IPS-15b (cell line): Measurements from ENCODE around the gene NRXN3.

Experiments
- H3K27me3 ChIP-seq: one replicate; pipeline ENCODE4 v1.6.1; 2013; ENCODE audit warnings: low read length; ENCODE audit not compliant: control insufficient read depth, insufficient read depth
- H3K36me3 ChIP-seq: one replicate; pipeline ENCODE4 v1.6.1; 2013; ENCODE audit warnings: low read length; ENCODE audit not compliant: control insufficient read depth, insufficient read depth
- H3K4me1 ChIP-seq: one replicate; pipeline ENCODE4 v1.6.1; 2013; ENCODE audit warnings: mild to moderate bottlenecking, low read length; ENCODE audit not compliant: control insufficient read depth, insufficient read depth
- H3K4me3 ChIP-seq: one replicate; pipeline ENCODE4 v1.5.1; 2013; ENCODE audit warnings: low read depth, low read length
- H3K9ac ChIP-seq: one replicate; pipeline ENCODE4 v1.6.1; 2013; ENCODE audit warnings: low read depth, mild to moderate bottlenecking, low read length
- H3K9me3 ChIP-seq: one replicate; pipeline ENCODE4 v1.6.1; 2013; ENCODE audit warnings: mild to moderate bottlenecking, low read length; ENCODE audit not compliant: control insufficient read depth, insufficient read depth

The NRXN3 gene

GRCh38 chr14:78170203-78170602 is at the start of gene NRXN3:
NRXN3 (plus strand) TSS chr14:78170373; CDS start chr14:78243094, 72,721 bp downstream.
- Histone ChIP-seq H3K9me3 (no peaks in the 10 kb centered on the region), H3K36me3 (no peaks in the 10 kb centered on the region), H3K4me3 (peak within 1 kb of the TSS; percentile 47), H3K4me1 (peaks cover 2% of the 10 kb centered on the region), H3K9ac (peak within 1 kb of the TSS; percentile 38), H3K27me3 (no peaks in the 10 kb centered on the region)

- Histone ChIP-seq H3K36me3 (no peaks in the 10 kb centered on the region), H3K4me3 (no peak overlapping the region), H3K4me1 (peaks cover 2% of the 10 kb centered on the region), H3K27me3 (no peaks in the 10 kb centered on the region), H3K9me3 (no peaks in the 10 kb centered on the region), H3K9ac (no peak overlapping the region)
These were observed 47.7 kb upstream of the NRXN3 start for GRCh38 chr14:78122436-78122835.

- Histone ChIP-seq H3K4me3 (no peak overlapping the region), H3K9me3 (no peaks in the 10 kb centered on the region), H3K9ac (no peak overlapping the region), H3K36me3 (no peaks in the 10 kb centered on the region), H3K27me3 (no peaks in the 10 kb centered on the region), H3K4me1 (peaks cover 2% of the 10 kb centered on the region)
These were observed 46.4 kb upstream of the NRXN3 start for GRCh38 chr14:78123650-78124253.

- Histone ChIP-seq H3K4me1 (peaks cover 2% of the 10 kb centered on the region), H3K27me3 (no peaks in the 10 kb centered on the region), H3K4me3 (no peak overlapping the region), H3K36me3 (no peaks in the 10 kb centered on the region), H3K9me3 (no peaks in the 10 kb centered on the region), H3K9ac (no peak overlapping the region)
These were observed 42.2 kb upstream of the NRXN3 start for GRCh38 chr14:78127961-78128360.

GRCh38 chr14:78129375-78129774 is 40.8 kb upstream of the NRXN3 start:
- H3K4me3 ChIP-seq, result no peak overlapping the region
- H3K9ac ChIP-seq, result no peak overlapping the region
- H3K4me1 ChIP-seq, result no peaks in the 10 kb centered on the region
- H3K36me3 ChIP-seq, result no peaks in the 10 kb centered on the region
- H3K27me3 ChIP-seq, result no peaks in the 10 kb centered on the region
- no peaks in the 10 kb centered on the region for H3K9me3 ChIP-seq

- H3K36me3 ChIP-seq, result no peaks in the 10 kb centered on the region
- no peak overlapping the region for H3K9ac ChIP-seq
- H3K27me3 ChIP-seq, result no peaks in the 10 kb centered on the region
- H3K4me1 ChIP-seq, result no peaks in the 10 kb centered on the region
- H3K9me3 ChIP-seq, result no peaks in the 10 kb centered on the region
- no peak overlapping the region for H3K4me3 ChIP-seq
These were observed 39.8 kb upstream of the NRXN3 start for GRCh38 chr14:78130356-78130755.

GRCh38 chr14:78131201-78131600 is 39.0 kb upstream of the NRXN3 start:
- no peak overlapping the region for H3K4me3 ChIP-seq
- H3K9me3 ChIP-seq, result no peaks in the 10 kb centered on the region
- no peaks in the 10 kb centered on the region for H3K27me3 ChIP-seq
- no peak overlapping the region for H3K9ac ChIP-seq
- no peaks in the 10 kb centered on the region for H3K4me1 ChIP-seq
- H3K36me3 ChIP-seq, result no peaks in the 10 kb centered on the region

- Histone ChIP-seq H3K9ac (no peak overlapping the region), H3K27me3 (no peaks in the 10 kb centered on the region), H3K36me3 (no peaks in the 10 kb centered on the region), H3K9me3 (no peaks in the 10 kb centered on the region), H3K4me1 (no peaks in the 10 kb centered on the region), H3K4me3 (no peak overlapping the region)
These were observed 38.6 kb upstream of the NRXN3 start for GRCh38 chr14:78131616-78132015.

GRCh38 chr14:78135450-78135891 is 34.7 kb upstream of the NRXN3 start:
- Histone ChIP-seq H3K27me3 (no peaks in the 10 kb centered on the region), H3K4me1 (no peaks in the 10 kb centered on the region), H3K9ac (no peak overlapping the region), H3K4me3 (no peak overlapping the region), H3K9me3 (no peaks in the 10 kb centered on the region), H3K36me3 (no peaks in the 10 kb centered on the region)

GRCh38 chr14:78136695-78137094 is 33.5 kb upstream of the NRXN3 start:
- Histone ChIP-seq H3K9ac (no peak overlapping the region), H3K4me3 (no peak overlapping the region), H3K36me3 (no peaks in the 10 kb centered on the region), H3K27me3 (no peaks in the 10 kb centered on the region), H3K9me3 (no peaks in the 10 kb centered on the region), H3K4me1 (no peaks in the 10 kb centered on the region)

- no peaks in the 10 kb centered on the region for H3K27me3 ChIP-seq
- H3K9me3 ChIP-seq, result no peaks in the 10 kb centered on the region
- H3K36me3 ChIP-seq, result no peaks in the 10 kb centered on the region
- H3K4me1 ChIP-seq, result no peaks in the 10 kb centered on the region
- H3K9ac ChIP-seq, result no peak overlapping the region
- no peak overlapping the region for H3K4me3 ChIP-seq
These were observed 28.6 kb upstream of the NRXN3 start for GRCh38 chr14:78141590-78141989.

- Histone ChIP-seq H3K4me1 (no peaks in the 10 kb centered on the region), H3K4me3 (no peak overlapping the region), H3K27me3 (no peaks in the 10 kb centered on the region), H3K9me3 (no peaks in the 10 kb centered on the region), H3K9ac (no peak overlapping the region), H3K36me3 (no peaks in the 10 kb centered on the region)
These were observed 27.2 kb upstream of the NRXN3 start for GRCh38 chr14:78142998-78143397.
